Kidney epithelial cell (primary cell): ENCODE results near the gene FLOT1. TPM values are rescaled to one million over a fixed set of nuclear protein-coding genes. Genes with fewer than 3 reads are reported as not detected.
"Not testable (repeated sequence)": the region's sequence is repeated elsewhere in the genome, so short reads cannot be mapped to it uniquely, and the experiment has no call there.

ENCODE experiments used
- DNase-seq: peaks from one replicate; pipeline ENCODE4 v3.0.0-alpha.2; 2010; ENCODE audit warnings: low read depth
- H3K27me3 ChIP-seq: 2 replicates; pipeline ENCODE4 v1.6.0; 2011; ENCODE audit warnings: low read length; ENCODE audit not compliant: control insufficient read depth, insufficient read depth
- H3K36me3 ChIP-seq: 2 replicates; pipeline ENCODE4 v1.5.1; 2011; ENCODE audit warnings: low read length; ENCODE audit not compliant: control insufficient read depth, insufficient read depth
- H3K4me3 ChIP-seq: 2 replicates; pipeline ENCODE4 v1.5.1; 2011; ENCODE audit warnings: low read depth, mild to moderate bottlenecking, control low read depth, low read length
- CTCF ChIP-seq: IDR thresholded peaks from 2 replicates; pipeline ENCODE4 v1.5.1; 2011; ENCODE audit warnings: mild to moderate bottlenecking, moderate library complexity, low read length, control low read depth, inconsistent platforms; ENCODE audit not compliant: insufficient read depth, poor library complexity, severe bottlenecking
- total RNA-seq: library from RNA; depleted of rRNA; stranded (reverse); fragments of >200 nt; gene quantifications from 2 replicates; pipeline ENCODE4 v1.2.3, GENCODE V29; 2015

The FLOT1 gene
- total RNA-seq, 1 donor from 2014 or later, result 142 TPM

DNA sequence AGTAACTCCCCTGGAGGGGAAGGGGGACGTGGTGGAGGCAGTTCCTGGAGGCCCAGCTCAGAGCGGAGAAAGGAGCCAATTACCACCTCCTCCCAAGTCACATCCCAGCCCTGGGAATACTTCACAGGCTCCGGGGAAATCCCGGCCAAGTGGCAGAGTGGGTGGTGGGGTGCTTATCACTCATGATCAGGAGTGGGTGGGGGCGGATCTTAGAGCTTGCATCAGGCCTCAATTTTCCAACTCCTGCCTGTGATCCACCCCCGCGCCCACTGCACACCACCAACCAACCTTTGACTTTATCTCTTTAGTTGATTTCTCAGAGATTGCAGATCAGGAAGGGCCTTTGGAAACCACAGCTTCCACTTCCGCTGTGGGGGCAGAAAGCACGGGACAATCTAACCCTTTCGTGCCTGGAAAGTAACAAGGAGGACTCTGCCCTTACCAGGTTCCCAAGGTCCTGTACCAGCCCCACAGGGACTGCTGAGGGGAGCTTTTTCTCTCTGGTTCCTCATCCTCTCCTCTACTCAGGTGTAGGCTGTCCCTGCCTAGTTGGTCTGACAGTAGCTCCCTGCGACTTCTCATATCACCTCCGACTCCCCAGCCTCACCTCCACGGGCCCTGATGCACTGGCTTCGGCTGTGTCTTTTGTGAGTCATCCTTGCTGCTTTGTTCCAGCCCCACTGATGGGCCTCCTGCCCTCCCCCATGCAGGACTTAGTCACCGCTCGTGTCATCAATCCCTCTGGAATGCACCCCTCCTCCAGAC, 26.8 kb upstream of the FLOT1 start:
- H3K27me3 ChIP-seq, result no peaks in the 10 kb centered on the region
- H3K4me3 ChIP-seq, result no peak overlapping the region
- TF ChIP-seq CTCF, result no peak
- peak; percentile 92 for DNase-seq
- no peaks in the 10 kb centered on the region for H3K36me3 ChIP-seq

DNA sequence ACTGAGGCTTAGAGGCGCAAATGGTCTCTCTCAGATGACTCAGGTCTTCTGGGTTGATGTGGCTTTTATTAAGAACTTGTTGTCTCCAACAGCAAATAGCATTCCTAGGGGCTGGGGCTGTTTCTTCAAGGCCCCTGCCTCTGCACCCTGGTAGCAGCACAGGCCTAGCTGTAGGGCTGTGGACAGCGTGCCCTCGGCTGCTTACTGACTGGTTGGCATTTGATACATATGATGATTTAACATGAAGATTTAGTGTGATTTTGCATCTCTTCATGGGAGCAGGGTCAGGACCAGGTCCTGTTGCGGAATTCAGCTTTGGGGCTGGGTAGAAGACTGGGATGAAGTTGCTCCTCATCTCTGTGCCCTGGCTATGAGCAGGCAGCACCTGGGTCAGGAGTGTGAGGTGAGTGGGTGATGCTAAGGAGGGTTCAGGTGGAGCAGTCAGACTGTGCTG, 26.2 kb upstream of the FLOT1 start:
- Histone ChIP-seq H3K4me3 (no peak overlapping the region), H3K27me3 (no peaks in the 10 kb centered on the region), H3K36me3 (no peaks in the 10 kb centered on the region)
- DNase-seq, result no peak
- no peak for TF ChIP-seq CTCF

GRCh38 chr6:30767944-30768301, 25.4 kb upstream of the FLOT1 start:
- TF ChIP-seq CTCF, result no peak
- H3K27me3 ChIP-seq, result no peaks in the 10 kb centered on the region
- no peak overlapping the region for H3K4me3 ChIP-seq
- no peak for DNase-seq
- H3K36me3 ChIP-seq, result no peaks in the 10 kb centered on the region

- TF ChIP-seq CTCF, result no peak
- DNase-seq, result no peak
- H3K4me3 ChIP-seq, result no peak overlapping the region
- no peaks in the 10 kb centered on the region for H3K36me3 ChIP-seq
- no peaks in the 10 kb centered on the region for H3K27me3 ChIP-seq
Measured at GRCh38 chr6:30767158-30767943, 24.9 kb upstream of the FLOT1 start.

- DNase-seq, result no peak
- Histone ChIP-seq H3K36me3 (no peaks in the 10 kb centered on the region), H3K27me3 (no peaks in the 10 kb centered on the region), H3K4me3 (no peak overlapping the region)
- no peak for TF ChIP-seq CTCF
Measured at GRCh38 chr6:30766461-30767157, 24.1 kb upstream of the FLOT1 start.

GRCh38 chr6:30765495-30765894, 23.0 kb upstream of the FLOT1 start:
- H3K36me3 ChIP-seq, H3K27me3 ChIP-seq, DNase-seq, H3K4me3 ChIP-seq: not testable (repeated sequence)

GRCh38 chr6:30764490-30765043, 22.1 kb upstream of the FLOT1 start:
- H3K4me3 ChIP-seq, DNase-seq, H3K36me3 ChIP-seq, H3K27me3 ChIP-seq: not testable (repeated sequence)
